A204.1 (cell line): ENCODE measurements around the gene VIM.
A peak's percentile ranks its signal among the peaks of the same experiment; 100 is the strongest.
"Not testable (repeated sequence)": the region's sequence is repeated elsewhere in the genome, so short reads cannot be mapped to it uniquely, and the experiment has no call there.

ENCODE experiments used
- FAIRE-seq: peaks from 2 replicates; lab custom pipeline; 2012; peaks lifted over from hg19 to GRCh38; lab: Jason Lieb, UNC

VIM gene

GRCh38 chr10:17233286-17233991 lies 5.4 kb downstream of the VIM start:
- no peak for FAIRE-seq

DNA sequence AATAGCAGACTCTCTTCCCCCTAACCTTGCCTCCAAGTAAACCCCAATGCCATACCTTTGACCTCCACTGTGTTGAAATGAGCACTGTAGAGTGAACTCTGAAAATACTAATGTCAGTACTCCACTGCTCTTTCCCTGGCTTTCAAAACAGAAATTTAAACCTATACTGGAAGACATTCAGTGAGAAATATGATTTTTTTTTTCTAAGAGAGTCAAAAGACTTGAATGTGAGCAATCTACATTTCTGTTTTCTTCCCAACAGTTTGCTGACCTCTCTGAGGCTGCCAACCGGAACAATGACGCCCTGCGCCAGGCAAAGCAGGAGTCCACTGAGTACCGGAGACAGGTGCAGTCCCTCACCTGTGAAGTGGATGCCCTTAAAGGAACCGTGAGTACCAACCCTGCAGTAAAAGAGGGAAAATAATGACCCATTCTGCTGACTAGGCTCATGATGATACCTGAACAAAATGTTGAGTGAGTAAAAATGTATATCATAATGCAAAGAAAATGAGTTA lies 6.4 kb downstream of the VIM start:
- no peak for FAIRE-seq

GRCh38 chr10:17235136-17235535 lies 7.1 kb downstream of the VIM start:
- no peak for FAIRE-seq

- peak; percentile 58 for FAIRE-seq
Observed at GRCh38 chr10:17236468-17237148, 8.6 kb downstream of the VIM start.

- no peak for FAIRE-seq
Observed at GRCh38 chr10:17237149-17237527, 9.1 kb downstream of the VIM start.

- no peak for FAIRE-seq
Observed at GRCh38 chr10:17237915-17238444, 9.9 kb downstream of the VIM start.

DNA sequence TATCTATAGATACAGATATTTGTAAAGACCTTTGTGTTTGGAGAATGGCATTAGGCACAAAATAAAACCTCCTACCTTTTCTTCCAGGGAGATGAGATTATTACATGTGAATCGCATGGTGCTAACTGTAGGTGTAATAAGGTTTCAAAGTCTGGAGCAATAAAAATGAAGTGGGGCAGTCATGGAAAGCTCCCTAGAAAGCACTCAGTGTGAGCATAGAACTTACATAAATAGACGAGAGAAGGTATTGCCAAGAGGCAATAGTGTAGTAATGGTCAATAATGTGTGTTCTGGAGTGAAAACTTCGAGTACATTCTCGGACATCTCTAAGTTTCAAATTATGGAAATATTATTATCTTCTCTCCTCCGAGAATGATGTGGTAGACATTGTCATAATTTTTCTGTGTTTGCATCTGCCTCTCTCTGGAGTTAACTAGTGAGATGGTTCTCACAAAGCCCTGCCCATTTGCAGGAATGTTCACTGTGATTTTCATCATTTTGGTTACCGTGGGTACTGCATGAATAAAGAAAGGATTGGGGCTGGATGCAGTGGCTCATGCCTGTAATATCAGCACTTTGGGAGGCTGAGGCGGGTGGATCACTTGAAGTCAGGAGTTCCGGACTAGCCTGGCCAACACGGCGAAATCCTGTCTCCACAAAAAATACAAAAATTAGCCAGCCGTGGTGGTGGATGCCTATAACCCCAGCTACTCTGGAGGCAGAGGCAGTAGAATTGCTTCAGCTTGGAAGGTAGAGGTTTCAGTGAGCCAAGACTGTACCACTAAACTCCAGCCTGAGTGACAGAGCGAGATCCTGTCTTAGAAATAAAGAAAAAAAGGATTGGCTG lies 10.6 kb downstream of the VIM start:
- FAIRE-seq: peak; percentile 97

GRCh38 chr10:17239345-17240085 lies 11.5 kb downstream of the VIM start:
- FAIRE-seq: no peak

GRCh38 chr10:17240096-17240495 lies 12.1 kb downstream of the VIM start:
- no peak for FAIRE-seq

DNA sequence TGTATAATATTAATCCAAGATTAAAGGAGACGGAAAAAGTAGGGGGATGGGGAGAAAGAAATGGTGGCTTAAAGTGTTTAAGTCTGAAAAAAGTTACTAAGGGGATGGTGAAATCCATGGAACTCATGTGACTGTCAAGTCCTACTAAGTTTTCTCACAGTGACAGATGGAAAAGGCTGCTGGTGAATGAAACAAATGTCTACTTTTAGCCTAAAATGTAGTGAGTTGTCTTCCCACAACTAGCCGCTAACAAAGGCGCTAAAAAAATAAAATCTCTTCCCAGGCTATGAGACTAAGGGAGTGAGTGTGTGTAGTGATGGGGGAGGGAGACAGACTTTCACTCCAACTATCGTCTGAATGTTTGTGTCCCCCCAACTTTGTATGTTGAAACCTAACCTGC lies 12.6 kb downstream of the VIM start:
- no peak for FAIRE-seq

DNA sequence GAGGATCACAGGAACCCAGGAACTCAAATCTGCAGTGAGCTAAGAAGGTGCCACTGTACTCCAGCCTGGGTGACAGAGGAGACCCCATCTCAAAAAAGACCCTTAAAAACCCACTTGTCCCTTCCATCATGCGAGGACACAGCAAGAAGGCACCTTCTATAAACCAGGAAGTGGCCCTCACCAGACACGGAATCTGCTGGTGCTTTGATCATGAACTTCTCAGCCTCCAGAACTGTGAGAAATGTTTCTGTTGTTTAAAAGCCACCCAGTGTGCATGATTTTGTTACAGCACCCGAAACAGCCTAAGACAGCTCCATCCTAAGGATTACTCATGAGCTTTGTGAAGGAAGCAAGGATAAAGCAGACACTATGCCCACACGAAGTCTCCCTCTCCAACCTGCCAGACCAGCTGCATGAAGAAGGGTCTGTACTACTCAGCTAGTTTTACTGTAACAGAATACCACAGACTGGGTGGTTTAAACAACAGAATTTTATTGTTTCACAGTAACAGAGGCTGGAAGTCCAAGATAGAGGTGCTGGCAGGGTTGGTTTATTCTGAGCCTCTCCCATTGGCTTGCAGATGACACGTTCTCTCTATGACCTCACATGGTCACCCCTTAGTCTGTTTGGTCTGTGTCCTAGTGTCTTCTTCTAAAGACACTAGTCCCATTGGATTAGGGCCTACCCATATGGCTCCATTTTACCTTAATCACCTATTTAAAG lies 13.7 kb downstream of the VIM start:
- no peak for FAIRE-seq

DNA sequence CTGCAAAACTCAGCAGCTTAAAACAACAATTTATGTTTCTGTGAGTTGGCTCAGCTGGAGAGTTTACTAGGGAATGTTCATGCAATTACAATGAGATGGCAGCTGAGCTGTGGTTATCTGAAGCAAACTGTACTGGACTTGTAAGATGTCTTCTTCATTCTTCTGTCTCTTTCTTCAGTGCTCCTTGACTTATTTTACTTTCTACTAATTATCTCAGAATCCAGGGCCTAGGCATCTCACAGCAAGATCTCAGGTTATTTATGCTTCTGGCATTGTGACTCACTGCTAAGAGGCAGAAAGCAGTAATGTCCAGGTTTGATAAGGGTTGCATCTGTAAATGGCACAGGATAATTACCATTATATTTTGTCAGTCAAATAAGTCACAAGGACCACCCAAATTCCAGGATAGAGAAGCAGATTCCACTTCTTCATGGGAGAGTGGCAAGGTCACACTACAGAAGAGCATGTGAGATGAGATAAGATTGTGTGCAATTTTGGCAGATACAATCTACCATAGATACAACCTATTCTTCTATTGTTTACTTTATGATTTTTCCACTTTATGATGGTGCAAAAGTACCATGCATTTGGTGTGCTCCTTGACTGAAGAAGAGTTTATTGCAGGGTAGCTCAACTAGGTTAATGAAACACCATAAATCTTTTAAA lies 16.8 kb downstream of the VIM start:
- FAIRE-seq: no peak

GRCh38 chr10:17247210-17247609 lies 19.2 kb downstream of the VIM start:
- no peak for FAIRE-seq

DNA sequence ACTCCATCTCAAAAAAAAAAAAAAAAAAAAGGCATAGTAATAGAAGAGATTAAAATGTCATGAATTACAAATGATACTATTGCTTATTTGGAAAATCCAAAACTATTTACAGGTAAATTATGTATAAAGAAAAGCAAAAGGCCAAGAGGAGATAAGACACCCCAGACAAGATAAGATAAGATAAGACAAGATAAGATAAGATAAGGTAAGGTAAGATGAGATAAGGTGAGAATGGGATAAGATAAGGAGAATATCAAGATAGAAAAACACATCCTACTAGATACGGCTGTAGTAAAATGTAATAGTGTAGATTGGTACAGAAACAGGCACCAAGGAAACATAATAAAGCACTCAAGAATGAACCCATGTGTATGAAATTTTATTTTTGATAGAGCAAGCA lies 20.9 kb downstream of the VIM start:
- no peak for FAIRE-seq

GRCh38 chr10:17249820-17250219 lies 21.8 kb downstream of the VIM start:
- FAIRE-seq: no peak

GRCh38 chr10:17250736-17251135 lies 22.7 kb downstream of the VIM start:
- FAIRE-seq: no peak

GRCh38 chr10:17254543-17255050 lies 26.6 kb downstream of the VIM start:
- FAIRE-seq: not testable (repeated sequence)

DNA sequence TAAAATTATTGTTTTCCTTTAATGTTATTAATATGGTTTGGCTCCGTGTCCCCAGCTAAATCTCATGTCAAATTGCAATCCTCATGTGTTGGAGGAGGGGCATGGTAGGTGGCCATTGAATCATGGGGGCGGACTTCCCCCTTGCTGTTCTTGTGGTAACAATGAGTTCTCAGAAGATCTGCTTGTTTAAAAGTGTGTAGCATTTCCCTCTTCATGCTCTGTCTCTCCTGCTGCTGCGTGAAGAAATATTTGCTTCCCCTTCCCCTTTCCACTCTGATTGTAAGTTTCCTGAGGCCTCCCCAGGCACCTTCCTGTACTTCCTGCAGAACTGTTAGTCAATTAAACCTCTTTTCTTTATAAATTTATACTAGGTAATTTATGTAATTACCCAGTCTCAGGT lies 27.5 kb downstream of the VIM start:
- FAIRE-seq: no peak

DNA sequence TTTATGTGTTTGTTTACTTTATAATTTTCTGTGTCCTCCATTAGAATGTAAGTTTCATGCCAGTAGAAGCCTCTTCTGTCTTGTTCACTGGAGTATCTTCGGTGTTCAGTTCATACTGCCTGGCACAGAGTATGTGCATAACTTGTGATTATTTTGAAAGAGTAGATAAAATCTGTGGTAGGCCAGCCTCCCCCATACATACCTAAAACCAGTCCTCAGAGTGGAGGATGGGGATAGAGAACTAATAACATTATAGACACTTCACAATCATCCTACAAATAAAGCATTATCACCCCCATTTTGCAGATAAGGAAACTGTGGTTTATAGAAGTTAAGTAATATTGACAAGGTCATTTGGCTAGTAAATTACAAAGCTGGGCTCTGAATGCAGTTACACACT lies 28.0 kb downstream of the VIM start:
- FAIRE-seq: no peak

- no peak for FAIRE-seq
Observed at GRCh38 chr10:17256627-17257026, 28.6 kb downstream of the VIM start.
